DMS 273 (cell line): ENCODE data around the gene RIT2.

ENCODE experiments used
- DNase-seq: peaks from one replicate; lab custom pipeline; 2025; ENCODE audit not compliant: unreplicated experiment; lab: John Stamatoyannopoulos, UW

Gene RIT2

GRCh38 chr18:42707080-42707479 is 408.4 kb downstream of the RIT2 start:
- DNase-seq, result no peak

GRCh38 chr18:42706618-42707017 is 408.9 kb downstream of the RIT2 start:
- peak; percentile 12 for DNase-seq

GRCh38 chr18:42706029-42706608 is 409.4 kb downstream of the RIT2 start:
- DNase-seq, result no peak
